H1 (cell line): ENCODE data around the gene SLCO4A1. TPM values are rescaled to one million over a fixed set of nuclear protein-coding genes. Genes with fewer than 3 reads are reported as not detected.

ENCODE experiments used
- CTBP2 ChIP-seq: IDR thresholded peaks from 2 replicates; pipeline ENCODE4 v1.7.0; 2011; ENCODE audit warnings: borderline replicate concordance, mild to moderate bottlenecking, moderate library complexity, mixed read lengths, low read length; ENCODE audit not compliant: insufficient read depth, insufficient read length
- GTF2F1 ChIP-seq: IDR thresholded peaks from 2 replicates; pipeline ENCODE4 v1.6.1; 2012; ENCODE audit warnings: low read depth, low read length, improper control_type of control experiment, borderline replicate concordance
- KDM5A ChIP-seq: fragments of 200-600 bp; IDR thresholded peaks from 2 replicates; pipeline ENCODE4 v1.7.1; 2012; ENCODE audit warnings: mild to moderate bottlenecking, low read length, inconsistent platforms, mixed read lengths
- MAX ChIP-seq: IDR thresholded peaks from 2 replicates; pipeline ENCODE4 v1.6.1; 2012; ENCODE audit warnings: inconsistent platforms
- NANOG ChIP-seq: IDR thresholded peaks from 2 replicates; pipeline ENCODE4 v1.6.1; 2011; ENCODE audit warnings: low read length, low read depth, mild to moderate bottlenecking, inconsistent platforms; ENCODE audit not compliant: insufficient read depth, poor library complexity, severe bottlenecking
- NRF1 ChIP-seq: IDR thresholded peaks from 2 replicates; pipeline ENCODE4 v1.6.1; 2011; ENCODE audit warnings: mild to moderate bottlenecking, low read depth, low read length, improper control_type of control experiment
- PHF8 ChIP-seq: fragments of 200-600 bp; sonication (generic); conservative IDR thresholded peaks from 2 replicates; pipeline ENCODE4 v1.7.1; 2012; ENCODE audit warnings: low read depth, mild to moderate bottlenecking, inconsistent platforms, low read length, moderate library complexity
- POU5F1 ChIP-seq: IDR thresholded peaks from 2 replicates; pipeline ENCODE4 v1.6.1; 2011; ENCODE audit warnings: low read depth, mild to moderate bottlenecking, low read length, moderate library complexity
- RAD21 ChIP-seq, 2 experiments: IDR thresholded peaks in 1 of 2; conservative IDR thresholded peaks in 1 of 2; 2 replicates each; pipeline ENCODE4 v1.6.1; 2011; ENCODE audit warnings: low read depth in 2 of 2, low read length in 2 of 2, improper control_type of control experiment in 1 of 2, inconsistent platforms in 1 of 2, mild to moderate bottlenecking in 1 of 2, moderate library complexity in 1 of 2
- SRF ChIP-seq: IDR thresholded peaks from 2 replicates; pipeline ENCODE4 v1.6.1; 2011; ENCODE audit warnings: mild to moderate bottlenecking, low read depth, low read length, moderate library complexity
- TEAD4 ChIP-seq: IDR thresholded peaks from 2 replicates; pipeline ENCODE4 v1.6.1; 2012; ENCODE audit warnings: low read depth, low read length, inconsistent platforms, mixed read lengths
- YY1 ChIP-seq: IDR thresholded peaks from 2 replicates; pipeline ENCODE4 v1.6.1; 2011; ENCODE audit warnings: low read depth, mild to moderate bottlenecking, low read length
- ZNF274 ChIP-seq: IDR thresholded peaks from 2 replicates; pipeline ENCODE4 v1.7.0; 2012; ENCODE audit warnings: low read length, borderline replicate concordance; ENCODE audit errors: extremely low read depth
- polyA plus RNA-seq, 7 experiments: library from polyadenylated mRNA; depleted of rRNA in 3 of 7; stranded (reverse) in 5 of 7; unstranded in 2 of 7; fragments of >200 nt in 5 of 7; fragments of 200-250 nt in 2 of 7; gene quantifications; 1 replicate in 5 of 7; 2 replicates in 1 of 7; 4 replicates in 1 of 7; pipeline versions ENCODE4 v1.2.1 to v1.2.3, GENCODE V29; 2011 to 2013; ENCODE audit warnings: missing spikeins in 2 of 7, mixed read lengths in 2 of 7
- total RNA-seq: library from RNA; stranded (reverse); fragmentation: NEBNext Ultra II Directional; extraction: Animal tissue kit (Norgen Biotek cat#: 25700); gene quantifications from 2 replicates; pipeline ENCODE4 v1.2.1, GENCODE V29; 2021

The SLCO4A1 gene
- total and polyA plus RNA-seq, 2 of the 8 experiments (the other 6 are each of a cell fraction or from before 2014, with no cell fraction given) = 10.5 to 18.5 TPM

GRCh38 chr20:62707921-62708521 lies 65.7 kb downstream of the SLCO4A1 start (continued):
- no peak for TF ChIP-seq NRF1
- no peak for TF ChIP-seq POU5F1
- TF ChIP-seq YY1 = no peak
- no peak for TF ChIP-seq KDM5A
- TF ChIP-seq PHF8 = no peak
- no peak for TF ChIP-seq NANOG
- TF ChIP-seq ZNF274 = no peak
- peak; percentile 43 to 48; a peak in 3 of 4 replicates for TF ChIP-seq RAD21 (IDR thresholded peaks at IDR 0.05 in 1 of 2, conservative IDR thresholded peaks at IDR 0.05 in 1 of 2; ENCODE audit: low read depth in 2 of 2, low read length in 2 of 2)
- TF ChIP-seq GTF2F1 = no peak
- TF ChIP-seq MAX = no peak
- TF ChIP-seq TEAD4 = no peak
- TF ChIP-seq SRF = no peak
- TF ChIP-seq CTBP2 = no peak
